PFSK-1 (cell line): Measurements from ENCODE around the gene RYR2.

Experiments used
- FOXP2 ChIP-seq: optimal IDR thresholded peaks from 2 replicates; pipeline ENCODE3; 2011; ENCODE audit warnings: borderline replicate concordance, control low read depth, inconsistent platforms; ENCODE audit not compliant: insufficient read depth; ENCODE audit errors: extremely low read length, extremely low read depth
- POLR2AphosphoS5 ChIP-seq: IDR thresholded peaks from 2 replicates; pipeline ENCODE4 v1.6.1; 2012; ENCODE audit warnings: low read depth, mild to moderate bottlenecking, control low read depth, low read length, moderate library complexity
- REST ChIP-seq, 2 experiments: IDR thresholded peaks; 2 replicates each; pipeline versions ENCODE4 v1.6.1 to v1.8.0; 2011 to 2012; ENCODE audit warnings: low read depth in 2 of 2, low read length in 2 of 2, control low read depth in 1 of 2, inconsistent platforms in 1 of 2, mild to moderate bottlenecking in 1 of 2, moderate library complexity in 1 of 2; ENCODE audit not compliant: insufficient read depth in 1 of 2
- SIN3A ChIP-seq: IDR thresholded peaks from 2 replicates; pipeline ENCODE4 v1.6.1; 2012; ENCODE audit warnings: mild to moderate bottlenecking, low read length, moderate library complexity, borderline replicate concordance; ENCODE audit not compliant: insufficient read depth
- TAF1 ChIP-seq: IDR thresholded peaks from 2 replicates; pipeline ENCODE4 v1.6.1; 2012; ENCODE audit warnings: low read length, control low read depth, borderline replicate concordance; ENCODE audit not compliant: insufficient read depth

GRCh38 chr1:237428809-237429208, 386.8 kb downstream of the RYR2 start:
- TF ChIP-seq POLR2AphosphoS5 (no peak), SIN3A (no peak), TAF1 (no peak), REST (IDR thresholded peaks at IDR 0.05; ENCODE audit: insufficient read depth in 1 of 2, low read depth in 2 of 2, low read length in 2 of 2) (no peak), FOXP2 (no peak)
